GM12874 (cell line): Measurements from ENCODE around the gene CPLANE2.

Source experiments
- TF ChIP-seq, protein P1 (sequence below): IDR thresholded peaks from 2 replicates; pipeline ENCODE4 v1.5.1; 2011; ENCODE audit warnings: low read depth, mild to moderate bottlenecking, control low read depth, low read length, moderate library complexity; ENCODE audit not compliant: insufficient read depth

Gene CPLANE2

DNA sequence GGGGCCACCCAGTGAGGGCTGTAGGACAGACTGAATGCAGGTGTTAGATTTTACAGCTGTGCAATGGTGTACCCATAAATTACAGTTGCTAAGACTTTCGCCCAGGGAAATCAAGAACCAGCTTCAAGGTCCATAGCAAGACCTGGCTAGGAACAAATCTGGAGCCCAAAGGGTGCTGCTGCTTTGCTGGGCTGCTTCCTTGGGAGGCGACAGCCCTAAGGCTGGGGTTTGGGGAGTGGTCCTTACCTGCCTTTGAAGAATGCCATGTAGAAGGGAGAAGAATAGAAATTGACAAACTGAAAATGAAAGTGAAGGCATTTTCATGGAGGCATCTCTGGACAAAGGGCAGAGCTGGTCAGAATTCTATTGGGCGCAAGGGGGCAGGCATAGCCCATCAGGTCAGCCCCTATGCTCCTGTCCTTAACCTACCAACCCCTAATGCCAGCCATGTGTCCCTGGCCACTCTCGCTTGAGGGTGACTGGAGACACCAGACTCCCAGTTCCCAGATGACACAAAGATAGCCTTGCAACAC lies 16.9 kb downstream of the CPLANE2 start:
- TF ChIP-seq, protein P1, sequence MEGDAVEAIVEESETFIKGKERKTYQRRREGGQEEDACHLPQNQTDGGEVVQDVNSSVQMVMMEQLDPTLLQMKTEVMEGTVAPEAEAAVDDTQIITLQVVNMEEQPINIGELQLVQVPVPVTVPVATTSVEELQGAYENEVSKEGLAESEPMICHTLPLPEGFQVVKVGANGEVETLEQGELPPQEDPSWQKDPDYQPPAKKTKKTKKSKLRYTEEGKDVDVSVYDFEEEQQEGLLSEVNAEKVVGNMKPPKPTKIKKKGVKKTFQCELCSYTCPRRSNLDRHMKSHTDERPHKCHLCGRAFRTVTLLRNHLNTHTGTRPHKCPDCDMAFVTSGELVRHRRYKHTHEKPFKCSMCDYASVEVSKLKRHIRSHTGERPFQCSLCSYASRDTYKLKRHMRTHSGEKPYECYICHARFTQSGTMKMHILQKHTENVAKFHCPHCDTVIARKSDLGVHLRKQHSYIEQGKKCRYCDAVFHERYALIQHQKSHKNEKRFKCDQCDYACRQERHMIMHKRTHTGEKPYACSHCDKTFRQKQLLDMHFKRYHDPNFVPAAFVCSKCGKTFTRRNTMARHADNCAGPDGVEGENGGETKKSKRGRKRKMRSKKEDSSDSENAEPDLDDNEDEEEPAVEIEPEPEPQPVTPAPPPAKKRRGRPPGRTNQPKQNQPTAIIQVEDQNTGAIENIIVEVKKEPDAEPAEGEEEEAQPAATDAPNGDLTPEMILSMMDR = no peak

DNA sequence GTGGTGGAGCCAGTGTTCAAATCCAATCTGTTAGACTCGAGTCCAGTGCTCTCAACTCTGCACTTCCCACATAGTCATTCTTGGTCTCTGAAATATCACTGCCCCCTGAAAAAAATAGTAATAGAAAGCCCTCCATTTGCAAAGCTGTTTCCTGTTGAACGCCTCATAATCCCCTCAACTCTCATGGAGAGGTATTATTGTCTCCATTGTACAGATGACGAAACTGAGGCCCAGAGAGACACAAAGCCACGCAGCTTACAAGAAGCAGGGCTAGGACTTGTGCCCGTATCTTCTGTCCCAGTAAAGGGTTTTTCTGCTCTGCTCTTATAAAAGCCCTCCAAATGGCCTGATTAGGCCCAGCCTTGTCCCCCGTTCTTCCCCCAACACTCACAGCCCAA lies 18.3 kb downstream of the CPLANE2 start:
- TF ChIP-seq, protein P1 = no peak

DNA sequence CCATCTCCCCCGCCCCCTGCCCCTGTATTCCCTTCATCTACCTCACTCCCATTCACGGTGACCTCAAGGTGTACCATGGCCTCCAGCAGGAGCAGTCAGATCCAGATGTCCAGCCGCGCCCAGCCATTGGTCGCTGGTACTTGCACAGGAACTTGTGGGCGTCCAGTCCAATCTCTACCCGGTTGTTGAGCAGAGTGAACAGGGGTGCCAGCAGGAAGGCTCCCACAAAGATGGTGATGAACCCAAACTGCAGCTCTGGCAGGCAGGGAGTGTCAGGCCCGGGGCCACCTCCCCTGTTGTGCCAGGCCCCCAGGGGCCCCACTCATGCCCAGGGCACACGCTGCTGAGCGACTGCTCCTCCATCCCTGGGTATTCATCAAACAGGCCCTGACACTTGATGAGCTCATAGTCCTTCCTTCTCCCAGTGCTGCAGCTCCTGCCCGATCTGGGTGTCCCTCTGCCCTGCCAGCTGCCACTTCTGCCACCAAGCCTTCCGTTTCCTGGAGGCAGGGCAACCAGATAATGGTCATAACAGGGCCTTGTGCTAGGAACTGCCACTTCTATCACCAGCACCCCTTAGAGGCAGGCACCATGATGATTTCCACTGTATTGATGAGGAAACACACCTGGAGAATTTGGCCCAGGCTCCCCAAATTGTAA lies 18.8 kb downstream of the CPLANE2 start:
- TF ChIP-seq, protein P1 = no peak

DNA sequence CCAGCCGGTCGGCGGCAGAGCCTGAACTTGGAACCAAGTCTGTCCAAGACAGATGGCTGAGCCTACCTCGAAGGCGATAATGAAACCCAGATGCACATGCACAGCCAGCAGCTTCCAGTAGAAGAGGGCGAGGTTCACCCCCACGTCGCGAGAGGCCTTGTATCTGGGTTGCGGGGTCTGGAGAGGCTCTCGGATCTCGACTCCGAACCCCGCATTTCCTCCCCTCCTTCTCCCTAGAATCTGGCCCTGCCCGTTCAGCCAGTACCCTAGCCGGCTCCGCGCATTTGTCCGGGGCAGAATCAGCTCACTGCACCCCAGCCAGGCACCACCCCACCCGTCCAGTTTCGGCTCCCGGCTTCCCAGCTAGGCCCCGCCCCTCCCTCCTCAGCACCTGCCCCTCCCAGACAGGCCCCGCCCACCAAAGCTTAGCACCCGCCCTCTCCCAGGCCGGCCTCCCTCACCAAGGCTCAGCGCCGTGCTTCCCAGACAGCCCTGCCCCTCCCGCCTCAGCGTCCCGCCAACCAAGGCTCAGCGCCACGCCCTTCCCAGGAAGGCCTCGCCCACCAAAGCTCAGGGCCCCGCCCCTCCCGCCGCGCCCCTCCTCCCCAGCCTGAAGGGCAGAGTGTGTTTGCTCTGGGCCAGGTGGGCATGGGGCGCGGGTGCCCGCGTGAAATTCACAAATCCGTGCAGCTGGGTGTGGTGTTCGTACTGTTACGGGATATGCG lies 19.8 kb downstream of the CPLANE2 start:
- TF ChIP-seq, protein P1 = no peak

DNA sequence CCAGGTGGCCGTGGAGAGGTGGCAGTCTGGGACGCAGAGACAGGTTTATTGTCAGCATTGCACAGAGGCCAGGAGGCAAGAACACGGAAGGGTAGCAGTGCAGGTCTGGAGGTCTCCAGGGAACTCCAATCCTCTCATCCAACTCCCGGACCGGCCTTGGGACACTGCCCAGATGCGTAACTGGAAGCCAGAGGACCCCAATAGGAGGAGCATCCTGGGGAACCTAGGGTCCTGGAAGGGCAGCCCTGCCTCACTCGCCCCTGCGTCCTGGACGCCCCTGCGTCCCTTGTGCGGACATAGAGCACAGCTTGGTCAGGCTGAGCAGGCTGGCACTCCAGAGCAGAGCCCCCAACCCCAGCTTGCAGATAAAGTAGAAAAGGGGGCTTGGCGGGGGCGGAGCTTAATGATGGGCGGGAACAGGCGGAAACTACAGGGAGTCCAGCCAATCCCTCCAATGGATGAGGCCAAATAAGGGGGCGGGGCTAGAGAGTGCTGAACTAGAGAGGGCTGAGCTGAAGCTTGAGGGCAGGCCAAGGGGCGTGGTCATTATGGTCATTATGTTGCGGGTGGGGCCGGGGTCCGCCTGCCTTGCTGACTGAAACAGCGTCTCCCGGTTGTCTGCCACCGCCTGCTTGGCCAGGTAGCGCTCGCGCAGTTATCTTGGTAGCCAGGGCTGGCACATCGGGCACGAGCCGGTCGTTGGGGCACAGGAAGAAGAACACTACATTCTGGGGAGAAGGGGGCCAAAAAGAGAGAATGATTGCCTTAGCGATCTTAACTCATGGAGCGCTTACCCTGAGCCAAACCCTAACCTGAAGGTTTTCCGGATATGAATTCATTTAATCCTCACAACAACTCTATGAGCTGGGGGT lies 20.9 kb downstream of the CPLANE2 start:
- TF ChIP-seq, protein P1 = no peak

DNA sequence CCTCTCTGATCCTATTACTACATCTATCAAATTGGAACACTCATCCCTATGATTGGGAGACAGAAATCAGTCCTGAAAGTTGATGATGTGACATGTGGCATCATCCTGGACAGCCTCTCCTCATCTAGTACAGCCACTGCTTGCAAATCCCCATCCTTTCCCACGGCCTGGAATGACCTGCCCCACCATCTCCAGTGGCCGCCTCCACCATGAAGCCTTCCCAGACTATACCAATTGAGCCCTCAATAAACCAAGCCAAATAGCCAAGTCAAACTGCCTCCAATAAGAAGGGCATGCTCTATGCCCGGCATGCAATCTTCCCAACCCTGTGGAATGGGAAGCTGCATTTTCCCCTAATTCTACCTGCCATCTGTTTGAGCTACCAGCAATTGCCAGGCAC lies 24.0 kb downstream of the CPLANE2 start:
- TF ChIP-seq, protein P1 = no peak
